Psoas muscle (tissue), 8 donors: ENCODE measurements around the gene DCDC1. TPM values are rescaled to one million over a fixed set of nuclear protein-coding genes. Genes with fewer than 3 reads are reported as not detected.

Source experiments
- ATAC-seq, 4 donors: fragments of 200-7000 bp; cut with Tn5 transposase; one replicate each; pipeline ENCODE4 v1.9.1; 2020; ENCODE audit warnings: moderate library complexity in 3 of 4, mild to moderate bottlenecking in 2 of 4
- DNase-seq, 2 donors: peaks; one replicate each; pipeline ENCODE4 v3.0.0-alpha.2; 2020
- H3K27ac ChIP-seq: fragments of 200-600 bp; one replicate; pipeline ENCODE4 v1.8.0; 2022
- H3K27me3 ChIP-seq, 3 donors: fragments of 200-600 bp in 1 of 3; one replicate each; pipeline versions ENCODE4 v1.6.1 to v1.8.0; 2013 to 2022; ENCODE audit warnings: low read length in 2 of 3, mild to moderate bottlenecking in 2 of 3, moderate library complexity in 1 of 3; ENCODE audit not compliant: insufficient read depth in 3 of 3
- H3K36me3 ChIP-seq, 2 donors: fragments of 200-600 bp in 1 of 2; one replicate each; pipeline versions ENCODE4 v1.6.1 to v1.8.0; 2013 to 2022; ENCODE audit warnings: low read depth in 1 of 2, mild to moderate bottlenecking in 1 of 2, moderate library complexity in 1 of 2; ENCODE audit not compliant: insufficient read depth in 1 of 2
- H3K4me1 ChIP-seq: fragments of 200-600 bp; one replicate; pipeline ENCODE4 v1.8.0; 2022
- H3K4me3 ChIP-seq: fragments of 200-600 bp; one replicate; pipeline ENCODE4 v1.8.0; 2022; ENCODE audit warnings: mild to moderate bottlenecking
- H3K9me3 ChIP-seq: fragments of 200-600 bp; one replicate; pipeline ENCODE4 v1.8.0; 2022
- CTCF ChIP-seq: fragments of 200-600 bp; IDR thresholded peaks from one replicate; pipeline ENCODE4 v1.8.0; 2022; ENCODE audit warnings: antibody characterized with exemption
- WGBS, 3 donors: extraction: QIAGEN DNeasy Blood & Tissue Kit; methylation state at CpG; one replicate each; pipeline versions ENCODE4 v1.1.6 to v1.1.7; 2013; 5-methylcytosine and 5-hydroxymethylcytosine counted together
- intact Hi-C, 2 donors: fragments of 100-400 bp; cut with DNase I; formaldehyde crosslinking; loops; one replicate each; pipeline versions ENCODE4 v1.11.0 to v1.14.2; 2022
- polyA plus RNA-seq, 3 donors: library from polyadenylated mRNA; stranded (reverse); fragments of 200-250 nt; gene quantifications; one replicate each; pipeline ENCODE4 v1.2.3, GENCODE V29; 2013
- total RNA-seq, 4 donors: library from RNA; stranded (reverse); fragmentation: NEBNext Ultra II Directional in 2 of 4; extraction: Animal tissue kit (Norgen Biotek cat#: 25700) in 2 of 4; gene quantifications; one replicate each; pipeline versions ENCODE4 v1.2.1 to v1.2.4, GENCODE V29; 2021 to 2023
- donor health status: healthy with polysubstance abuse.
- donor health status: DM: no; HTN: no; CAD: no; lungs with moderate emphysema.
- donor health status: Bipolar disorder and iron deficiency.
- donor health status: healthy.
- donor health status: DM: yes; HTN: yes; CAD: no.
- donor health status: DM: no; HTN: no; CAD: no.
- donor health status: DM: no; HTN: no; CAD: no.
- donor health status: DM: yes; HTN: yes; CAD: no.

DCDC1 gene
- total and polyA plus RNA-seq, 7 donors, result not detected

GRCh38 chr11:31340903-31341572 lies 28.5 kb downstream of the DCDC1 start:
- ATAC-seq (no peak), DNase-seq (no peak)
- 86 to 91% (median 87%) methylated on average over 5 of the region's 5 CpGs for WGBS, 3 donors
- H3K4me3 ChIP-seq, result no peak overlapping the region
- intact Hi-C loops, result no loop called here
- H3K27ac ChIP-seq, result no peak overlapping the region
- H3K9me3 ChIP-seq, result no peaks in the 10 kb centered on the region
- no peaks in the 10 kb centered on the region for H3K27me3 ChIP-seq
- H3K4me1 ChIP-seq, result no peaks in the 10 kb centered on the region
- H3K36me3 ChIP-seq, result no peaks in the 10 kb centered on the region
- TF ChIP-seq CTCF, result peak; percentile 16

- no peaks in the 10 kb centered on the region for H3K27me3 ChIP-seq
- no peak for ATAC-seq
- whole genome bisulfite sequencing, 3 donors, result 45 to 53% (median 46%) methylated on average over 2 of the region's 2 CpGs
These were observed 31.7 kb downstream of the DCDC1 start for GRCh38 chr11:31337806-31338205.

GRCh38 chr11:31328697-31329096 lies 40.8 kb downstream of the DCDC1 start:
- H3K27ac ChIP-seq, result no peak overlapping the region
- TF ChIP-seq CTCF, result no peak
- H3K9me3 ChIP-seq, result no peaks in the 10 kb centered on the region
- no peak overlapping the region for H3K4me3 ChIP-seq
- intact Hi-C loops, result no loop called here
- H3K36me3 ChIP-seq, result no peaks in the 10 kb centered on the region
- WGBS, 3 donors, result 92 to 94% (median 93%) methylated on average over 6 of the region's 6 CpGs
- DNase-seq (no peak), ATAC-seq (no peak)
- H3K27me3 ChIP-seq, result no peaks in the 10 kb centered on the region
- no peaks in the 10 kb centered on the region for H3K4me1 ChIP-seq

More at GRCh38 chr11:31337806-31338205, 31.7 kb downstream of the DCDC1 start:
- Histone ChIP-seq H3K9me3 (no peaks in the 10 kb centered on the region), H3K4me3 (no peak overlapping the region), H3K36me3 (no peaks in the 10 kb centered on the region), H3K27ac (no peak overlapping the region), H3K4me1 (no peaks in the 10 kb centered on the region)
- DNase-seq, result no peak
- no peak for TF ChIP-seq CTCF
- intact Hi-C loops, result no loop called here

- DNase-seq (no peak), ATAC-seq (no peak)
- TF ChIP-seq CTCF, result no peak
- Histone ChIP-seq H3K36me3 (no peaks in the 10 kb centered on the region), H3K27ac (no peak overlapping the region), H3K4me1 (no peaks in the 10 kb centered on the region), H3K9me3 (no peaks in the 10 kb centered on the region), H3K4me3 (no peak overlapping the region), H3K27me3 (no peaks in the 10 kb centered on the region)
- intact Hi-C loops, result no loop called here
- WGBS, 3 donors, result 90 to 91% (median 91%) methylated on average over 3 of the region's 3 CpGs
These were observed 42.1 kb downstream of the DCDC1 start for GRCh38 chr11:31327417-31327816.
